ENCODE results near the gene HDAC4.

GRCh38 chr2:239411549-239412319 is 10.9 kb upstream of the HDAC4 start:
- TF ChIP-seq CTCF (optimal IDR thresholded peaks at IDR 0.05 in 1 of 3, IDR thresholded peaks at IDR 0.05 in 1 of 3, conservative IDR thresholded peaks at IDR 0.05 in 1 of 3; ENCODE audit: extremely low read depth in 1 of 3, insufficient read depth in 2 of 3, low read length in 3 of 3) (no peak), EZH2 (IDR thresholded peaks at IDR 0.05; ENCODE audit: low read length) (no peak)
